SJSA1 (cell line): ENCODE measurements around the gene GLDC. TPM values are rescaled to one million over a fixed set of nuclear protein-coding genes. Genes with fewer than 3 reads are reported as not detected.
A peak's percentile ranks its signal among the peaks of the same experiment; 100 is the strongest.
"Not testable (repeated sequence)": the region's sequence is repeated elsewhere in the genome, so short reads cannot be mapped to it uniquely, and the experiment has no call there.

Experiments used
- DNase-seq, 2 experiments: peaks; one replicate each; pipeline ENCODE4 v3.0.0-alpha.2; 2015 to 2020; ENCODE audit warnings: low spot score in 2 of 2, low read depth in 1 of 2
- H3K27ac ChIP-seq: fragments of 250-450 bp; sonication (Bioruptor Pico); 2 replicates; pipeline ENCODE4 v1.5.1; 2020; ENCODE audit warnings: mild to moderate bottlenecking, moderate library complexity
- H3K27me3 ChIP-seq: fragments of 250-450 bp; sonication (Bioruptor Pico); replicated peaks from 2 replicates; pipeline ENCODE4 v1.5.1; 2020; ENCODE audit warnings: mild to moderate bottlenecking, moderate library complexity
- H3K36me3 ChIP-seq: fragments of 250-450 bp; sonication (Bioruptor Pico); 2 replicates; pipeline ENCODE4 v1.5.1; 2020; ENCODE audit warnings: mild to moderate bottlenecking
- H3K4me1 ChIP-seq: fragments of 250-450 bp; sonication (Bioruptor Pico); replicated peaks from 2 replicates; pipeline ENCODE4 v1.6.1; 2021; ENCODE audit warnings: mild to moderate bottlenecking
- H3K4me3 ChIP-seq: fragments of 250-450 bp; sonication (Bioruptor Pico); 2 replicates; pipeline ENCODE4 v1.5.1; 2020; ENCODE audit warnings: mild to moderate bottlenecking
- H3K9me3 ChIP-seq: fragments of 250-450 bp; sonication (Bioruptor Pico); replicated peaks from 2 replicates; pipeline ENCODE4 v1.5.1; 2020; ENCODE audit warnings: mild to moderate bottlenecking
- total RNA-seq: library from RNA; depleted of rRNA; stranded (reverse); fragments of >200 nt; shearing (Covaris generic); gene quantifications from 2 replicates; pipeline ENCODE4 v1.2.3, GENCODE V29; 2014; rRNA removed

GLDC gene
- 0.18 TPM in 1 of 2 replicates, not detected in the other for total RNA-seq

DNA sequence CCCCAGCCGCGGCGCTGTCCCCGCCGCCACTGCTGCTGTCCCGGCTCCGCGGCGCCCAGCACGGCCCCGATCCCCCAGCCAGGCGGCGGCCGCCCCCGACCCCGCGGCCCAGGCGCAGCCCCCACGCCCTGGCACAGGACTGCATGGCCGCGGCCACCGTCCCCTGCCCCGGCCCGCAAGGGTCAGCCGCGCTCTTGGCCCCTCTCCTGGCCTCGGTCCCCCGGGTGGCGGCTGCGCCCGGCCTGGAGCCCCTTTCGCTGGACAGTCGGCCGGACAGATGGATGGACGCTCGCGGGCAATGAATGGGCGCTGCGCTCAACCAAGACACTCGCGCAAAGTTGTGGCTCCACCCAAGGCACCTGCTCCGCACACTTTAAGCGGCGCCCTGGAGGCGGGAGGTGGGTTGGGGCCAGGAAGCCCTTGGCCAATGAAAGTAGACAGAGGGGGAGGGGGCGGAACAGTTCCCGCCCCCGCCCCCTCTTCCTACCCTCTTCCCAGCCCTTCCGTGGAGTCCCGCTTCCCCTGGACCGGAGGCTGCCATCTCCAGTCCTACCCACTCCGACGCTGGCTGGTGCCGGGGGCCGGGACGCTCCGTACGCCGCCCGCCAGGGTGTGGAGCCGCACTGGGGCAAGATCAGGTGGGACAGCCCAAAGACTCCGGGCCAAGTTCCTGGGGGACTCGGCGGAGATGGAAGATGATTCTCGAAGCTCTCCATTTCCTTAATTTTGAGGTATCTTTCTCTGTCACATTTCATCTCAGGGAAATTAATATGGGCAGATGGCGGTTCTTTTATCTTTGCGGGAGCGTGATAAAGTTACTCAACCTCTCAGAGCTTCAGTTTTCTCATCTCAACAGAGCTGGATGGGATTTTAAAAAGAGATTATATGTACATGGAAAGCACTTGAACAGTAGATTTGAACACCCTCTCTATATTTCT, at the start of gene GLDC:
TSS of gene GLDC (minus strand) at position 375 of the 938 bp plus-strand sequence. CDS start at position 145, 230 bp downstream.
- H3K27ac ChIP-seq: no peak within 1 kb of the TSS
- H3K4me3 ChIP-seq: no peak within 1 kb of the TSS
- no peaks in the 10 kb centered on the region for H3K4me1 ChIP-seq
- no peak for DNase-seq
- no peaks in the 10 kb centered on the region for H3K9me3 ChIP-seq
- no peaks in the 10 kb centered on the region for H3K36me3 ChIP-seq
- peaks cover 10% of the 10 kb centered on the region for H3K27me3 ChIP-seq

- H3K9me3 ChIP-seq: no peaks in the 10 kb centered on the region
- H3K36me3 ChIP-seq: no peaks in the 10 kb centered on the region
- no peaks in the 10 kb centered on the region for H3K4me1 ChIP-seq
- no peak for DNase-seq
- H3K27me3 ChIP-seq: no peaks in the 10 kb centered on the region
- no peak overlapping the region for H3K4me3 ChIP-seq
- no peak overlapping the region for H3K27ac ChIP-seq
These were observed 47.4 kb upstream of the GLDC start for GRCh38 chr9:6692881-6693361.

DNA sequence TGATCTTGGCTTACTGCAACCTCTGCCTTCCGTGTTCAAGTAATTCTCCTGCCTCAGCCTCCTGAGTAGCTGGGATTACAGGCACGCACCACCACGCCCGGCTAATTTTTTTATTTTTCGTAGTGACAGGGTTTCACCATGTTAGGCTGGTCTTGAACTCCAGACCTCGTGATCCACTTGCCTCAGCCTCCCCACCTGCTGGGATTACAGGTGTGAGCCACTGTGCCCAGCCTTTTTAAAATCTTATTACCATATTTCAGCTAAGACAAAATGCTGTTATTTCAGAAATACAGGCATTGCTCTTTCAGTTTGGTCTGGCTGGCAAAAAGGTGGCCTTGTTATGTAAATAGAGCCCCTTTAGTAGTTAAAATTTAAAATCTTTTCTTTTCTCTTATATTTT, 46.9 kb upstream of the GLDC start:
- no peaks in the 10 kb centered on the region for H3K27me3 ChIP-seq
- no peak overlapping the region for H3K4me3 ChIP-seq
- no peak overlapping the region for H3K27ac ChIP-seq
- no peaks in the 10 kb centered on the region for H3K36me3 ChIP-seq
- DNase-seq: no peak
- H3K4me1 ChIP-seq: no peaks in the 10 kb centered on the region
- H3K9me3 ChIP-seq: no peaks in the 10 kb centered on the region

- DNase-seq, H3K27me3 ChIP-seq, H3K4me3 ChIP-seq, H3K4me1 ChIP-seq, H3K36me3 ChIP-seq, H3K9me3 ChIP-seq, H3K27ac ChIP-seq: not testable (repeated sequence)
These were observed 45.1 kb upstream of the GLDC start for GRCh38 chr9:6690675-6691070.

DNA sequence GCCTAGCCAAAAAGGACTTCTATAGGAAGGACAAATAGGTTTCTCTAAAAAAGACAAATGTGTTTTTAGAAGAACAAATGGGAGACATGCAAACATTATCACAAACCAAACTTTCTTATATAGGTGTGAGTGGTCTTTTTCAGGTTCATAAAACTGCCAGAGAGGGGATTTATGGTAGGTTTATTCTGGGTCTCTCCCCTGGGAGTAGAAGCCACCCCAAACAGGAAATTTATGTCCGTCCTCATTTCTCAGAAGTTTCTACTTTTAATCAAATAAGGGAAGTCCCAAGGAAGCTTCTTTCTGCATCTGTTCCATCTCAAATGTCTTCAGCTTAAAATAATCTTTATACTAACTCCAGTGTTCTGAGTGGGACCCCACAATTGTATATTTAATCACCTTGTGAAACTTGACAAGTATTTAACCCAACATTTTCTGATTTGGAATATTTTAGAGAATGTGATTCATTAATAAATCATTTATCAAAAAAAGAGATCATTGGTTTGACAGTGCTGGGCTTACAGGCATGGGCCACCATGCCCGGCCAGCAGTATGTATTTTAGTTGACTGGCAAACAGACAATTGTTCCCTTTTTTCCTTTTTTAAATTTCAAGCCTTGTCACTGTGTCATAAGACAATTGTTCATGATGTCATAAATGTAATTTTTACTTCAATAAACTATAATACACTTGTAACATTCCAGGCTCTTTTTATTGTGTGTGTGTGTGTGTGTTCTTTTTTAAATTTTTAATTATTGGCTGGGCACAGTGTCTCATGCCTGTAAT, 44.6 kb upstream of the GLDC start:
- H3K27ac ChIP-seq: no peak overlapping the region
- no peaks in the 10 kb centered on the region for H3K4me1 ChIP-seq
- no peaks in the 10 kb centered on the region for H3K9me3 ChIP-seq
- no peaks in the 10 kb centered on the region for H3K27me3 ChIP-seq
- no peaks in the 10 kb centered on the region for H3K36me3 ChIP-seq
- no peak overlapping the region for H3K4me3 ChIP-seq
- no peak for DNase-seq

GRCh38 chr9:6687180-6687579, 41.7 kb upstream of the GLDC start:
- Histone ChIP-seq H3K27me3 (no peaks in the 10 kb centered on the region), H3K4me1 (no peaks in the 10 kb centered on the region), H3K36me3 (no peaks in the 10 kb centered on the region), H3K9me3 (no peaks in the 10 kb centered on the region), H3K4me3 (no peak overlapping the region), H3K27ac (no peak overlapping the region)
- DNase-seq: no peak

DNA sequence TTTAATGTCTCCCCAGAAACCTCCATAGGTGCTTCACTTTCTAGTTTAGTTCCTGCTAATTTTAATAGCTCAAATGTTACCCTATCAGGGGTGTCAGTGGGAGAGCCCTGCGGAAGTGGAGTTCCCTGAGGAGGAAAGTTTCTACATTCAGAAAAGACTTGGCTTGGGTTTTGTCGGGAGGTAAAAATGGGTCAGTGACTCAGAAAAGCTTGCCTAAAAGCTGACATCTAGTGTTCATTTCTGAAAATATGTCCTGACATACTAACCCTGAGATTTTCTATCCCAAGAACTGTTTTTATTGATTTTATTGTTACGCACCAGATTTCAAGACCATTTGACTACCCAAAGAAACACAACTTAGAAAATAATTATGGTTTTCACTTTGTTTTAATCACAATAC, 40.9 kb upstream of the GLDC start:
- H3K27ac ChIP-seq: no peak overlapping the region
- H3K4me3 ChIP-seq: no peak overlapping the region
- no peak for DNase-seq
- no peaks in the 10 kb centered on the region for H3K4me1 ChIP-seq
- H3K9me3 ChIP-seq: no peaks in the 10 kb centered on the region
- no peaks in the 10 kb centered on the region for H3K36me3 ChIP-seq
- no peaks in the 10 kb centered on the region for H3K27me3 ChIP-seq

GRCh38 chr9:6681957-6682501, 36.5 kb upstream of the GLDC start:
- Histone ChIP-seq H3K27ac (peak overlapping the region; percentile 94), H3K27me3 (no peaks in the 10 kb centered on the region), H3K4me1 (peaks cover 5% of the 10 kb centered on the region; the same call in 1 of the 2 replicates), H3K4me3 (peak overlapping the region; percentile 89), H3K36me3 (no peaks in the 10 kb centered on the region), H3K9me3 (no peaks in the 10 kb centered on the region)
- no peak for DNase-seq

- H3K4me3 ChIP-seq: peak overlapping the region; percentile 89
These were observed 35.8 kb upstream of the GLDC start for GRCh38 chr9:6681147-6681956.

DNA sequence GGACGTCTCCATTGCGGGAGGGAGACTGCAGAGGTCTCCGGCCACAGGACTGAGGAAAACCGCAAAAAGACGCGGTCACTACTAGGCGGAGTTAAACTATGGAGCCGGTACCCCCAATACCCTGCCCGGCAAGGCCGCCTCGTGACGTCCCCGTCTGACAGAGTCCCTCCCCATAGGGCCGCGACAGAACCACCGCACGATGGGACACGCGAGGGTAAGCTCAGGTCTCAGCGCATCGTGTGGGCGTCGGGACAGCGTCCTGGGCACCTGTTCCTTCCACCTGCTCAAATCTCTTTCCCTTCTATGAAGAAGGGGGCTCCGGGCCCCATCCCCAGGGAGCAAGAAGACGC, 35.2 kb upstream of the GLDC start:
- peaks cover 5% of the 10 kb centered on the region; the same call in 1 of the 2 replicates for H3K4me1 ChIP-seq
- peak overlapping the region; percentile 89 for H3K4me3 ChIP-seq
- no peaks in the 10 kb centered on the region for H3K36me3 ChIP-seq
- H3K27ac ChIP-seq: peak overlapping the region; percentile 94
- no peaks in the 10 kb centered on the region for H3K27me3 ChIP-seq
- H3K9me3 ChIP-seq: no peaks in the 10 kb centered on the region
- peak in 1 of 2 experiments; percentile 42 for DNase-seq

More at GRCh38 chr9:6681147-6681956, 35.8 kb upstream of the GLDC start:
- Histone ChIP-seq H3K4me1 (peaks cover 5% of the 10 kb centered on the region; the same call in 1 of the 2 replicates), H3K9me3 (no peaks in the 10 kb centered on the region), H3K36me3 (no peaks in the 10 kb centered on the region), H3K27ac (peak overlapping the region; percentile 94), H3K27me3 (no peaks in the 10 kb centered on the region)
- peak; percentile 89 to 94 for DNase-seq

DNA sequence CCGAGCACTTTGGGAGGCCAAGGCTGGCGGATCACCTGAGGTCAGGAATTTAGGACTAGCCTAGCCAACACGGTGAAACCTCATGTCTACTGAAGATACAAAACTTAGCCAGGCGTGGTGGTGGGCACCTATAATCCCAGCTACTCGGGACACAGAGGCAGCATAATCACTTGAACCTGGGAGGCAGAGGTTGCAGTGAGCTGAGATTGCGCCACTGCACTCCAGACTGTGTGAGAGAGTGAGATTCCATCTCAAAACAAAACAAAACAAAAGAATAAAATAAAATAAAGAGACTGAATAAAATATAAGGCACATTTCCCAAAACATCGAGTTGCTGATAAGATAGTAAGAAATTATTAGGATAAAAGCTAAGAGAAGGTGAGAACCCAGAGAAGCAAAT, 32.3 kb upstream of the GLDC start:
- DNase-seq: no peak
- no peak overlapping the region for H3K4me3 ChIP-seq
- no peaks in the 10 kb centered on the region for H3K9me3 ChIP-seq
- H3K36me3 ChIP-seq: no peaks in the 10 kb centered on the region
- H3K27ac ChIP-seq: no peak overlapping the region
- peaks cover 5% of the 10 kb centered on the region; the same call in 1 of the 2 replicates for H3K4me1 ChIP-seq
- no peaks in the 10 kb centered on the region for H3K27me3 ChIP-seq

- no peaks in the 10 kb centered on the region for H3K27me3 ChIP-seq
- H3K27ac ChIP-seq: no peak overlapping the region
- no peak for DNase-seq
- H3K4me1 ChIP-seq: peaks cover 5% of the 10 kb centered on the region; the same call in 1 of the 2 replicates
- no peaks in the 10 kb centered on the region for H3K36me3 ChIP-seq
- H3K9me3 ChIP-seq: no peaks in the 10 kb centered on the region
- no peak overlapping the region for H3K4me3 ChIP-seq
These were observed 30.9 kb upstream of the GLDC start for GRCh38 chr9:6676254-6676921.
